ENCODE measurements around the gene MOGAT3. TPM values are rescaled to one million over a fixed set of nuclear protein-coding genes. Genes with fewer than 3 reads are reported as not detected.

MOGAT3 gene, protein sequence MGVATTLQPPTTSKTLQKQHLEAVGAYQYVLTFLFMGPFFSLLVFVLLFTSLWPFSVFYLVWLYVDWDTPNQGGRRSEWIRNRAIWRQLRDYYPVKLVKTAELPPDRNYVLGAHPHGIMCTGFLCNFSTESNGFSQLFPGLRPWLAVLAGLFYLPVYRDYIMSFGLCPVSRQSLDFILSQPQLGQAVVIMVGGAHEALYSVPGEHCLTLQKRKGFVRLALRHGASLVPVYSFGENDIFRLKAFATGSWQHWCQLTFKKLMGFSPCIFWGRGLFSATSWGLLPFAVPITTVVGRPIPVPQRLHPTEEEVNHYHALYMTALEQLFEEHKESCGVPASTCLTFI
- total RNA-seq = not detected in 2 replicates

DNA sequence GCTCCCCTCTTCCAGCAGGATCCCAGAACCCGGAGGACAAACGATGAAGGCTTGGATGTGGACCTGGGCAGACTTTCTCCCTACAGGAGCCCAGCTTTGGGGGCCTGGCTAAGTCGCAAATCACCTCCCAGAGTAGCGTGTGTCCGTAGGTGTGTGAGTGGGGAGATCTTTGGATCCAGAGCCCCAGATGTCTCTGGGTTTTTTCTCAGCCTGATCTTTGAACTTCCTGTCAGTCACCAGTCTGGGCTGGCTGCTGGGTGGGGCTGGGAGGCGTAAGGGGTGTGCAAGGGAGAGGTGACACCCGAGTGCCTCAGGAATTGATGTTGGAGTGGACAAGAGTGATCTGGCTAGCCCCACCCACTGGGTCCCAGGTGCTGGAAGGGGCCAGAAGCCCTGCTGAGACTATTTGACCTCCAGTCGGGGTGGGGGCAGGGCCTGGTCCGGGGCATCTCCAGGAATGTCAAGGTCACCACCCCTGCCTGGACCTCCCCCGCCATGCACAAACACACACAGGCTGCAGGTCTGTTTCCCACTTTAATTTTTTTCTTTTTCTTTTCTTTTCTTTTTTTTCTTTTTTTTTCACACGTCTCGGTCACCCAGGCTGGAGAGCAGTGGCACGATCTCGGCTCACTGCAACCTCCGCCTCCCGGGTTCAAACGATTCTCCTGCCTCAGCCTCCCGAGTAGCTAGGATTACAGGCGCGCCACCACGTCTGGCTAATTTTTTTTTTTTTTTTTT, at the start of gene MOGAT3:
TSS of gene MOGAT3 (minus strand) at position 175 of the 738 bp plus-strand sequence. CDS start 182 bp downstream, outside the sequence.

DNA sequence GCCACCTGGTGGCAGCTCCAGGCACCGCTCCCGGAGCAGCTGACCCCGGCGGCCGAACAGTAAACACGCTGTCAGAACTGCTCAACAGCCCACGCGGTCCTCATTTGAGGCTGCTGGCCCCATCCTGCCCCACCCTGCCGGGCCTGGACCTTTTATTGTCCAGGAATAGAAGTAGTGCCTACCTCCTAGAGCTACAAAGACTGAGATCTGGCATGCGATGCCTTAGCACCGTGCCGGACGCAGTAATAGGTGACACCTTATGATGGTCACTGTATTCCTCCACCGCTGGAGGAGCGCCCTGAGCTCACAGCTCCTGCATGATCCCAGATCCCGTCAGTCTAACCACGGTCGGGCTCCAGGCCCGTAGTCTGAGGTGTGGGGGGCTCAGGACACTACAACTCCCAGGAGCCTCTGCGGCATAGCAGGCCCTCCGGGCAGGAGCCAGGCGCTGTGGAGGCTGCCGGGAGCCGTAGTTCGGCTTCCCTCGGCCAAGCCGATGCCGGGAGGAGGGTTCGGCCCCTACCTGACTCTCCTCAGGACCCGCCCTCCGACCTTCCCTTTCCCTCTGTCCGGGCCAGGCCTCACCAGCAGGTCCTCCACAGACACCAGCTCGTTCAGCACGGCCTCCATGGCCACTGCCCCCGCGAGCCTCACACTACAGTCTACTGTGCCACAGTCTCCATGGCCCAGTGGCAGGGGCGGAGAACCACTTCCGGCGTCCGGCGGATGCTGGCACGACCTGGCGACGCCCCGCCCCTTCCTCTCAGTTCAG, 43.7 kb upstream of the MOGAT3 start, which contains the start of gene FIS1:
TSS of gene FIS1 (minus strand) at position 707 of the 772 bp plus-strand sequence. CDS start at position 630, 77 bp downstream.

DNA sequence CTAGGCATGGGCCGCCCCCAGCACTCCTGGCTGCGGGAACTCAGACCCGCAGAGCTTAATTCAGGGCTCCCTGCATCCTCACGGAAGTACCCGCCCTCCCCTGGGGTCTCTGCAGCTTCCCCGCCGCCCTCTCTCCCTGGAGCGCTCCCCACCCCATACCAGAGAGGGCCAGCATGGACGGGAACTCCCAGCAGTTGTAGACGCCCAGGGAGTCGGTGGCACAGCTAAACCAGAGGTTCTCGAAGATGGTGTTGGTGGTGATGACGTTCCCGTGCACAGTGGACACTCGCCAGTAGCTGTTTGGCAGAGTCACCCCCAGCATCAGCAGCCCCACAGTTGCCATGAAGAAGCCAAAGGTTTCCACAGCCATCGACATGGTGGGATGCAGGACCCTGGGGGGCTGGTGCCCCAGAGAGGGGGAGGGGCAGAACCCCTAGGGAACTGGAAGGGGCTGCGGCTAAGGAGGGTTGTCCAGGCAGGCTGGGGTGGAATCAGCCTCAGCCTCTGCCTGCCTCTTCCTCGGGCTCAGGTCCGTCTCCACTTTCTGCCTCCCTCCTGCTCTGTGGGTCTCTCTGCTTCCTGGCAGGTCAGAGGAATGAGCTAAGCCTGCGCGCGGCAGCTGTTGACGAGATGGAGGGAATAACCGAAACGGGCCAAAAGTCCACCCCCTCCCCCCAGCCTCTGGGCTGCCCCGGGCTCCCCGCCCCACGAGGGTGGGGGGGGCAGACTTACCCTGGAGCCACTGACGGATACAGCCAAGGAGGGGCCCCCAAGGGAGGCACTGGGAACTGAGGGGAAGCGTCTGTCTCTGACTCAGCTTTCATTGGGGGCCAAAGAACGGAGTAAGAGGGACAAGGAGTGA, 36.6 kb upstream of the MOGAT3 start, which contains the start of gene CLDN15:
TSS of gene CLDN15 (minus strand) at position 597 of the 862 bp plus-strand sequence. CDS start at position 376, 221 bp downstream.

DNA sequence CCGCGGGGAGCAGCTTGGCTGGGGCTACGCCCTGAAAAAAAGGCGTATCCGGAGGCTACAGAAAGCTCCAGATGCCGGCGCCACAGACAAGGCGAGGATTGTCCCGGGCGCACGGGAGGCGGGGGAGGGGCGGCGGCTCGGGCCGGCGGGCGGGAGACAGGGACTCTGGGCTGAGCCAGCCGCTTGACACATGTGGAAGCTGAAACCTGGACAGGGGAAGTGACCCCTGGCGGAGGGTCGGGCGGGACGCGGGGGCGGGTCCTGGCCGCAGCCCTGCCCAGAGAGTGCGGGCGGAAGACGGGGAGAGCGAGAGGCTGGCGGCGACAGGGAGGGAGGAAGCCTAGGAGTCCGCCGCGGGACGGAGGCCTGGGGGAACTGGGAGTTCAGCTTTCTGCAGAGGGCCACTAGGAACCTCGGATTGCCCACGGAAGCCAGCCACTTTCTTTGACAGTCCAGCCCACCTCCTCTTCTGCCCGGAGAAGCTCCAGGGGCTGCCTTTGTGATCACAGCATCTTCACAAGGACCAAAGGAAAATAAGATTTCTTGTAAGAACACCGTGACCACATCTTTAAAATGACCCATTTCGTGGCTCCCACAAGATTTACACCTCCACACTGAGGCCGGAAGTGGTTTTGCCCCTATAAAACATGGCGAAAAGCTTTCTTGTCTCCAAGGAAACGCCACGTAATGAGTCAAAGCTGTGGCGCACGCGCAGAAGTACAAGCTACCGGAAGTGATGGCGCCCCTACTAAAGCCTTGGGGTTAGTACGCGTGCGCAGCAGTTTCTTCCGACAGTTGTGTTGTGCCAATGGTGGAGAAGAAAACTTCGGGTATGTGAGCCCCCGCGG, 16.8 kb upstream of the MOGAT3 start, which contains the start of the genes PLOD3 and ZNHIT1:
TSS of gene PLOD3 (minus strand) at position 194 of the 848 bp plus-strand sequence. CDS start 307 bp downstream, outside the sequence.
TSS of gene ZNHIT1 (plus strand) at position 778 of the 848 bp plus-strand sequence. CDS start at position 809, 31 bp downstream.

DNA sequence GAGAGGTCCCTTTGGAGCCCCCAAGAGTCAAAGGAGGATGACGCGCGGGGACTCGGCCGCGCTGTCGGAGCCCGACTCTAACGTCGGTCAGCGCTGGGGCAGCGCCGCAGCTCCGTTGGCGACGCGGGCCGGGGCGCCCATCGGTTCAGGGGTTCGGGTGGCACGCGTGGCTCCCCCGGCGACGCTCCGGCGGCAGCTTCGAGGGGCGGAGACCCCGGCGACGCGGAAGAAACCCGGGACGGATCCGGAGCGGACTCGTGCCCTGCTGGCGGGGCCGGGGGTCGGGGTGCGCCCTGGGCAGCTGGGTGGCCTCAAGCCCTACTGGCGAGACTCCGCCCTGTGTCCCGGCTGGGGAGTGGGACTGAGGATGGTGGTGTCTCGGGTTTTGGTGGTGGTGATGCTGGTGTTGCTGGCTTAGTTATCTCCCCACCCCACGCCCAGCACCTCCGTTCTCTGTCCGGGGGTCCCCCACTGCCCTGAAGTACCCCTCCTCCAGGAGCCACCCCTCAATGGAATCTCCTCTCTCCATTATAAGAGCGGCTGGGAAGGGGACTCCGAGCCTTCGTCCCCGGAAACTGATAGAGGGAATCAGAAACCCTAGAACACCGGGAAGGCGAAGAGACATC, 20.6 kb downstream of the MOGAT3 start, which contains the start of gene NAT16:
TSS of gene NAT16 (minus strand) at position 164 of the 626 bp plus-strand sequence. CDS start 5,486 bp downstream, outside the sequence.

DNA sequence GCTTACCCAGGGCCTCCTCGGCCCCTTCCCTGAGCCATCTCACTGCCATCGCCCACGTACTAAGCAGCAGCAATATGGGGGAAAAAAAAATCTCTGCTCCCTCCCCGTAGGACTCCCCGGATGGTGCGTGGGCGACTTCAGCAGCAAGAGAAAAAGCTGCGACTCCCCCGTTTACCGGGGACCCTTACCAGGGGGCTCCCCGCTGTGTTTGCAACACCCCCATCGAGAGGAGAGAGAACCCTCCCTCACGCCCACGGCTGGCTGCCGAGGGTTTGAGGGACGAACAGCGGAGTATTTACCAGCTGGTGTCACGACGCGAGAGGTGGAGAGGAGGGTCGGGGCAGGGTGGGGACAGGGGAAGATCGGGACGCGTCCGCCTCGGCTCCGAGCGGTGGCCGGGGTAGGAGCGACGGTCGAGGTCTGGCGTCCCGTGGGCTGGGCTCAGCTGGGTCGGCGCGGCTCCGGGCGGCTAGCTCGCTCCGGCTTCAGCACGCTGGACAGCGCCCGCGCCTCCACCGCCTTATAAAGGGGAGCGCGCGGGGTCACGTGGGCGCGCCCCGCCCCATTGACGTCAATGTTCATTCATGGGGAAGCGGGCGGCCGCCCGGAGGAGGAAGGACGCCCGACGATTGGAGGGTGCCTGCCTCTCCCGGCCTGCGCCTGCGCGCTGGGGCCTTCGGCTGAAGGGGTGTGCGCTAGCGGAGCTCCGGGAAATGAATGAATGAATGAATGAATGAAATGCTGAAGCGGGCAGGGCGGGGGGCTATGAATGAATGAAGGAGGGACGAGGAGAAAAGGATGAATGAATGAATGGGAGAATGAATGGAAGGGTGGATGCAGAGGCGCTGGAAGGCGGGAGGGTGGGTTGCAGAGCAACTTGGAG, 35.5 kb downstream of the MOGAT3 start, which contains the start of gene VGF:
TSS of gene VGF (minus strand) at position 495 of the 883 bp plus-strand sequence. CDS start 726 bp downstream, outside the sequence.

DNA sequence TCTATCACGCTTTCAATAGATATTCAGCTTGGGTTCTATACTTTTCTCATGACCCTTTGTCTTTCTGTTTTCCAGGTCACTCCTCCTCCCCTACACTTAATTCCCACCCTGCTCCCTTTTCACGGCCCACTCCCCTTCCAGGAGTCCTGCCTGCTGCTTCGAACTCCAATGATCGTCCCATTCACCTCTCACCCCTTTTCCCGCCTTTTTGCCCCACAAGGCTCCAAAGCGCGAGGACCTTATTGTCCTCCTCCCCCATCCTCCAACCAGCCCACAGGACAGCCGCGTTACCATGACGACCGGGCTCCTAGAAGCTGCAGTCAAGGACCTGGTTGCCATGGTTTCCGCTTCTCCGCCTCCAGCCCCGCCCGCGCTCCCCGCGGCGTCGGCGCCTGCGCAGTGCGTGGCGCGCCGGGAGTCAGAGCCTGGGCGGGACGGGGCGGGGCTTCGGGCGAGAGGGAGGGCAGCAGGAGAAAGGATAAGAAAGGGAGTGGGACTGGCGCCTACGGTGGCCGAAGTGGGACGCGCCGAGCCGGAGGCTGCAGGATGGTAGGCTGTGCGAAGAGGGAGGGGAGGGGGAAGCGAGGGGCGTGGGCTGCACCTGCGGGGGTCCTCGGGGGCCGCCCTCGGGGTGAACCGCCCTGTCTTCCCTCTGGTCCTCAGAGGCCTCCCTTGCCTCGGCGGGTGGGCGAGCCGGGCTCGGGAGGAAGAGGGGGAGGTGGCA, 46.7 kb downstream of the MOGAT3 start, which contains the start of gene AP1S1:
TSS of gene AP1S1 (plus strand) at position 508 of the 724 bp plus-strand sequence. CDS start at position 547, 39 bp downstream.

Other genes starting within 250 kb of the MOGAT3 start
- gene MUC12, start 231.5 kb downstream of the MOGAT3 start, total RNA-seq = 0.60 and 1.2 TPM in 2 replicates
- not detected in 2 replicates for gene MUC17, start 181.0 kb downstream of the MOGAT3 start, total RNA-seq
- gene TRIM56, start 115.6 kb downstream of the MOGAT3 start, total RNA-seq = 14.3 and 36.2 TPM in 2 replicates
- 2,093 and 7,246 TPM in 2 replicates for gene SERPINE1, start 73.9 kb downstream of the MOGAT3 start, total RNA-seq
- gene AP1S1, start 46.6 kb downstream of the MOGAT3 start, total RNA-seq = 162 and 177 TPM in 2 replicates
- 3.0 and 20.7 TPM in 2 replicates for gene VGF, start 35.5 kb downstream of the MOGAT3 start, total RNA-seq
- gene NAT16, start 20.7 kb downstream of the MOGAT3 start, total RNA-seq = not detected in 2 replicates
- gene PLOD3, start 16.5 kb upstream of the MOGAT3 start, total RNA-seq = 156 and 234 TPM in 2 replicates
- gene ZNHIT1, start 17.1 kb upstream of the MOGAT3 start, total RNA-seq = 48.0 and 99.5 TPM in 2 replicates
- 2.1 and 2.9 TPM in 2 replicates for gene CLDN15, start 36.8 kb upstream of the MOGAT3 start, total RNA-seq
- gene FIS1, start 44.0 kb upstream of the MOGAT3 start, total RNA-seq = 128 and 264 TPM in 2 replicates
- gene IFT22, start 120.8 kb upstream of the MOGAT3 start, total RNA-seq = 18.9 and 23.8 TPM in 2 replicates
- not detected in 2 replicates for gene COL26A1, start 161.8 kb upstream of the MOGAT3 start, total RNA-seq